Ovary (tissue), 9 donors: ENCODE data around the gene TRIM61. TPM values are rescaled to one million over a fixed set of nuclear protein-coding genes. Genes with fewer than 3 reads are reported as not detected.
"Not testable (repeated sequence)": the region's sequence is repeated elsewhere in the genome, so short reads cannot be mapped to it uniquely, and the experiment has no call there.

Source experiments
- DNase-seq, 5 donors: peaks; one replicate each; pipeline ENCODE4 v3.0.0-alpha.2; 2019 to 2020
- H3K27ac ChIP-seq, 2 donors: fragments of 200-600 bp; one replicate each; pipeline versions ENCODE4 v1.5.1 to v1.8.0; 2019 to 2022
- H3K27me3 ChIP-seq: fragments of 200-600 bp; one replicate; pipeline ENCODE4 v1.8.0; 2022
- H3K36me3 ChIP-seq: fragments of 200-600 bp; sonication (generic); one replicate; pipeline ENCODE4 v1.5.1; 2019
- H3K4me1 ChIP-seq: one replicate; pipeline ENCODE4 v1.8.1; 2013; ENCODE audit warnings: mild to moderate bottlenecking, moderate library complexity; ENCODE audit not compliant: insufficient read depth
- H3K4me3 ChIP-seq: fragments of 200-600 bp; sonication (generic); one replicate; pipeline ENCODE4 v1.5.1; 2017
- H3K9me3 ChIP-seq, 2 donors: fragments of 200-600 bp in 1 of 2; sonication (generic) in 1 of 2; one replicate each; pipeline versions ENCODE4 v1.5.1 to v1.8.1; 2013 to 2019; ENCODE audit warnings: mild to moderate bottlenecking in 1 of 2, moderate library complexity in 1 of 2
- EP300 ChIP-seq: sonication (generic); formaldehyde crosslinking; IDR thresholded peaks from one replicate; pipeline ENCODE4 v1.6.1; 2017; ENCODE audit warnings: antibody characterized with exemption
- POLR2A ChIP-seq: fragments of 450-650 bp; IDR thresholded peaks from one replicate; pipeline ENCODE4 v1.6.1; 2017; ENCODE audit warnings: antibody characterized with exemption, mild to moderate bottlenecking, moderate library complexity
- WGBS, 3 donors: extraction: QIAGEN DNeasy Blood & Tissue Kit in 1 of 3; methylation state at CpG; one replicate each; pipeline versions ENCODE4 v1.1.5 to v1.1.7; 2013 to 2017; 5-methylcytosine and 5-hydroxymethylcytosine counted together
- intact Hi-C, 4 donors: fragments of 100-400 bp; cut with DNase I; formaldehyde crosslinking; loops; one replicate each; pipeline versions ENCODE4 v1.11.0 to v1.15.1; 2022 to 2023
- polyA plus RNA-seq, 2 donors: library from polyadenylated mRNA; stranded (reverse); fragments of 200-250 nt in 1 of 2; fragments of 350-450 nt in 1 of 2; fragmentation: Illumina TruSeq in 1 of 2; extraction: RNeasy Lipid Tissue Mini Kit (QIAGEN cat#74804) in 1 of 2; gene quantifications; one replicate each; pipeline ENCODE4 v1.2.3, GENCODE V29; 2013 to 2014
- total RNA-seq, 7 donors: library from RNA; depleted of rRNA in 2 of 7; stranded (reverse); fragments of >200 nt in 2 of 7; fragmentation: NEBNext Ultra II Directional in 3 of 7; extraction: Animal tissue kit (Norgen Biotek cat#: 25700) in 3 of 7; gene quantifications; one replicate each; pipeline versions ENCODE4 v1.1.0 to v1.2.4, GENCODE V29; 2016 to 2023
- TF ChIP-seq, protein P1 (sequence below), 3 donors: fragments of 450-650 bp in 2 of 3; fragments of 200-600 bp in 1 of 3; IDR thresholded peaks; one replicate each; pipeline versions ENCODE4 v1.5.1 to v1.8.0; 2016 to 2022; ENCODE audit warnings: antibody characterized with exemption in 3 of 3, mild to moderate bottlenecking in 1 of 3
- donor health status: DM: no; HTN: no; CAD: no; lungs with moderate emphysema.
- donor health status: DM: no; HTN: no; CAD: no.
- donor health status: Bipolar disorder and iron deficiency.
- donor health status: DM: yes; HTN: yes; CAD: no.
- donor health status: DM: no; HTN: no; CAD: no.
- donor health status: DM: yes; HTN: yes; CAD: no.

Gene TRIM61
- total and polyA plus RNA-seq, 9 donors, result 0.36 to 3.4 (median 1.8) TPM

DNA sequence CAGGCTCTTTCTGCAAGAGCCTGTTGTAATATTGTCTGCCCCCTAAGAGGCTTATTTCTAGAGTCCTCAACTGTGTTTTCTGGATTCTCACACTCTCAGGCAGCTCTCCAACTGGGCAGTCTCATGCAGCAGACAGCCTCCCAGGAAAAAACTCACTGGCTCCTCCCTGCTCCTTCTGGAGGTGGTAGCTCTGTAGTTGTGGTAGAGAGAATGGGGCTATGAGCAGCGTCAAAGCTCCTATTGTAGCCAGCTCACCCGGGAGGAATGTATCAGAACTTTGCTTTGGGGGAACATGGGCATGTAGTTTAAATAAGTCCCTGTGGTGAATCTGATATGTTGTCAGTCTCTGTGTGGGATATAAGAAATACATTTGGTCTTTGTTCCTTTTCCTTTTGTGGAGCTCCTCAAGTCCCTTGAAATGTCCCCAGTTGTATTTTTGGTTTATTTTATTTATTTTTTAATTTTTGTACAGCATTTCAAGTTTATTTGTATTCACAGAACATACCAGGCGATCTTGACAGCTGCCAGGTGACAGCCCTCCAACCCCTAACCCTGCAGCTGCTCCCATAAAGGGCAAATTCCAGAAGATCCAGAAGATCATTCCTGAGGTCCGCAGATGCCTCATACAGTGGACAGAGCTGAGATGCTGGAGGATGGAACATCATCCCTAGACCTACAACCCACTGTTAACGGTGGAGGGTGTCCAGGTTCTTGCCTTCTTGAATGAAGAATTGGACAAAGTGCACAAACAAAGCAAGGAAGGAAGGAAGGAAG, 45.7 kb downstream of the TRIM61 start:
- Histone ChIP-seq H3K4me3 (no peak overlapping the region), H3K27me3 (no peaks in the 10 kb centered on the region), H3K4me1 (no peaks in the 10 kb centered on the region), H3K36me3 (no peaks in the 10 kb centered on the region), H3K9me3 (no peaks in the 10 kb centered on the region), H3K27ac (no peak overlapping the region)
- intact Hi-C loops, result no loop called here
- DNase-seq, result no peak
- TF ChIP-seq EP300, result no peak
- no peak for TF ChIP-seq POLR2A
- TF ChIP-seq, protein P1, sequence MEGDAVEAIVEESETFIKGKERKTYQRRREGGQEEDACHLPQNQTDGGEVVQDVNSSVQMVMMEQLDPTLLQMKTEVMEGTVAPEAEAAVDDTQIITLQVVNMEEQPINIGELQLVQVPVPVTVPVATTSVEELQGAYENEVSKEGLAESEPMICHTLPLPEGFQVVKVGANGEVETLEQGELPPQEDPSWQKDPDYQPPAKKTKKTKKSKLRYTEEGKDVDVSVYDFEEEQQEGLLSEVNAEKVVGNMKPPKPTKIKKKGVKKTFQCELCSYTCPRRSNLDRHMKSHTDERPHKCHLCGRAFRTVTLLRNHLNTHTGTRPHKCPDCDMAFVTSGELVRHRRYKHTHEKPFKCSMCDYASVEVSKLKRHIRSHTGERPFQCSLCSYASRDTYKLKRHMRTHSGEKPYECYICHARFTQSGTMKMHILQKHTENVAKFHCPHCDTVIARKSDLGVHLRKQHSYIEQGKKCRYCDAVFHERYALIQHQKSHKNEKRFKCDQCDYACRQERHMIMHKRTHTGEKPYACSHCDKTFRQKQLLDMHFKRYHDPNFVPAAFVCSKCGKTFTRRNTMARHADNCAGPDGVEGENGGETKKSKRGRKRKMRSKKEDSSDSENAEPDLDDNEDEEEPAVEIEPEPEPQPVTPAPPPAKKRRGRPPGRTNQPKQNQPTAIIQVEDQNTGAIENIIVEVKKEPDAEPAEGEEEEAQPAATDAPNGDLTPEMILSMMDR (IDR thresholded peaks at IDR 0.05), result no peak
- WGBS, 3 donors, result 73 to 81% (median 79%) methylated on average over 5 of the region's 5 CpGs

DNA sequence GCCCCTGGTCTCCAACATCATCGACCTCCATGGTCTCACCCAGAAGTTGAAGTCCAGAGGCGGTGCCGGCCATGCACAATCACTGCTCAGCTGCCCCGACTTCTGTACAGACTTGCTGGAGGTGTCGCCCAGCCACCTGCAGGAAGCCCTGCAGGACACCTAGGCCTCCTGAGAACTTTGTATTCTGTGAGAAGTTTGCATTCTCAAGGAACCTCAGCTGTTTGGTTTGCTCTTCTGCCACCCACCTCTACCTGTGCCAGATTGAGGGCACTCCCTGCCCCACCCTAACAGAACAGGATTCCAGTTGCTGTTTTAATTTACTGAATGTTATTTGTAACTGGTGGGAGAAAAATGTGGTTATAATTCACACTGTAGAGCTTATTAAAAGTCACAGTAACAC, 46.8 kb downstream of the TRIM61 start:
- no peak for DNase-seq
- WGBS, 3 donors, result 89 to 97% (median 94%) methylated on average over 5 of the region's 5 CpGs
- TF ChIP-seq EP300 (no peak), POLR2A (no peak)
- TF ChIP-seq, protein P1 (IDR thresholded peaks at IDR 0.05), result no peak
- H3K27ac ChIP-seq, result no peak overlapping the region
- no peaks in the 10 kb centered on the region for H3K9me3 ChIP-seq
- no peaks in the 10 kb centered on the region for H3K4me1 ChIP-seq
- H3K4me3 ChIP-seq, result no peak overlapping the region
- intact Hi-C loops, result no loop called here
- no peaks in the 10 kb centered on the region for H3K36me3 ChIP-seq
- H3K27me3 ChIP-seq, result no peaks in the 10 kb centered on the region

DNA sequence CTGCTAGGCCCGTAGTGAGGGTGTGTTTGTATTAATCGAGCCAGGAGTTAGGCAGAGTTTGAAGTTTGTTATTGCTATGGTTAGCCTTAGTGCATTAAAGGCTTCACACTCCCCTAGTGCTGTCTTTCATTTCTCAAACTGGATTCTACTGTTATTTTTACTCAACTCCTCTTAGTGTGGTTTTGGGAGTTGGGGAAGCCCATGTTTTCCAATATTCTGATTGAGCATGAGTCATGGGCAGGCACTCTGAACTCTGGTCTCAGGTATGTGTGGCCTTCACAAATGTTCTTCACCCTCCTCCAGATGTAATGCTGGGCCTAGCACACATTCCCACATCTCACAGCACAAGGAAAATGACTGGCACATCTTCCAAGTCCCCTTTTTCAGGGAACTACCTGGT, 50.4 kb downstream of the TRIM61 start:
- H3K27ac ChIP-seq, H3K27me3 ChIP-seq, H3K4me3 ChIP-seq, H3K36me3 ChIP-seq, intact Hi-C loops, H3K9me3 ChIP-seq, DNase-seq, H3K4me1 ChIP-seq: not testable (repeated sequence)
- WGBS, 3 donors, result 56 to 91% (median 71%) methylated on average over 2 of the region's 2 CpGs

DNA sequence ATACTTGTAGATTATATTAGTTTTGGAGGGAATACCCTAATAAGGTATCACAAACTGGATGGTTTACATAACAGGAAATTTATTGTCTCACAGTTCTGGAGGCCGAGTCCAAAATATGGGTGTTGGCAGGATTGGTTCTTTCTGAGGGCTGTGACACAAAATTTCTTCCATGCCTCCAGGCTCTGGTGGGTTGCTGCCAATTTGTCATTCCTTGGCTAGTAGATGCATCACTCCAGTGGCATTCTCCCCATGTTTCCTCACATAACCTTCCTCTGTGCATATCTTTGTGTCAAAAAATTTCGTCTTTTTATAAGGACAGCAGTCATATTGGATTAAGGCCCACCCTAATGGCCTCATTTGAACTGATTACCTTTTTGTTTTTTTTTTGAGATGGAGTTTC, 51.2 kb downstream of the TRIM61 start:
- H3K4me1 ChIP-seq, result no peaks in the 10 kb centered on the region
- H3K27ac ChIP-seq, result no peak overlapping the region
- 67 to 80% (median 77%) methylated on average over 2 of the region's 2 CpGs for WGBS, 3 donors
- no peaks in the 10 kb centered on the region for H3K36me3 ChIP-seq
- no peak for TF ChIP-seq EP300
- TF ChIP-seq POLR2A, result no peak
- TF ChIP-seq, protein P1 (IDR thresholded peaks at IDR 0.05), result no peak
- intact Hi-C loops, result no loop called here
- DNase-seq, result no peak
- no peaks in the 10 kb centered on the region for H3K27me3 ChIP-seq
- no peak overlapping the region for H3K4me3 ChIP-seq
- H3K9me3 ChIP-seq, result no peaks in the 10 kb centered on the region

DNA sequence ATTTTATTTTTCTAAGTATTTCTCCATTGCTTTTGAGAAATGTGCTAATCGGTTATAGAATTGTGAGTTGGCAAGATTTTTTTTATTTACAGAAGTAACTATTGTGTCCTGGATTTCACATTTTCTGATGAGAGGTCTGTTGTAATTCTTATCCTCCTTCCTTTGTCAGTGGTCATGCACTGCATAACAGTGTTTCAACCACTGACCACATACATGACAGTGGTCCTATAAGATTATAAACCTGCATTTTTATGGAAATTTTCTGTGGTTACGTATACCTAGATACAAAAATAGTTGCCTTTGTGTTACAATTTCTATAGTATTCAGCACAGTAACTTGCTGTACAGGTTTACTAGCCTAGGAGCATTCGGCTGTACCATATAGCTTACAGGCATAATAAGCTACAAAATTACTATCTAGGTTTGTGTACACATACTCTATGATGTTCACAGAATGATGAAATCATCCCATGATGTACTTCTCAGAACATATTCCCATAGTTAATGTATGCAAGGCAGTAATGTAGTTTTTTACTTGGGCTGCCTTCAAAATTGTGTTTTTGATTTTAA, 52.7 kb downstream of the TRIM61 start:
- intact Hi-C loops, result no loop called here
- Histone ChIP-seq H3K9me3 (no peaks in the 10 kb centered on the region), H3K36me3 (no peaks in the 10 kb centered on the region), H3K27me3 (no peaks in the 10 kb centered on the region), H3K4me3 (no peak overlapping the region), H3K4me1 (no peaks in the 10 kb centered on the region), H3K27ac (no peak overlapping the region)
- 85 to 93% (median 87%) methylated on average over 3 of the region's 3 CpGs for WGBS, 3 donors
- no peak for DNase-seq
- no peak for TF ChIP-seq EP300
- TF ChIP-seq, protein P1 (IDR thresholded peaks at IDR 0.05), result no peak
- TF ChIP-seq POLR2A, result no peak
